GM19023 (cell line): Measurements from ENCODE around the gene KLF11.

ENCODE experiments used
- ATAC-seq: cut with Tn5 transposase; IDR thresholded peaks from one replicate; pipeline ENCODE4 v1.9.1; 2021; ENCODE audit warnings: mild to moderate bottlenecking, moderate library complexity; ENCODE audit not compliant: unreplicated experiment

KLF11 gene

DNA sequence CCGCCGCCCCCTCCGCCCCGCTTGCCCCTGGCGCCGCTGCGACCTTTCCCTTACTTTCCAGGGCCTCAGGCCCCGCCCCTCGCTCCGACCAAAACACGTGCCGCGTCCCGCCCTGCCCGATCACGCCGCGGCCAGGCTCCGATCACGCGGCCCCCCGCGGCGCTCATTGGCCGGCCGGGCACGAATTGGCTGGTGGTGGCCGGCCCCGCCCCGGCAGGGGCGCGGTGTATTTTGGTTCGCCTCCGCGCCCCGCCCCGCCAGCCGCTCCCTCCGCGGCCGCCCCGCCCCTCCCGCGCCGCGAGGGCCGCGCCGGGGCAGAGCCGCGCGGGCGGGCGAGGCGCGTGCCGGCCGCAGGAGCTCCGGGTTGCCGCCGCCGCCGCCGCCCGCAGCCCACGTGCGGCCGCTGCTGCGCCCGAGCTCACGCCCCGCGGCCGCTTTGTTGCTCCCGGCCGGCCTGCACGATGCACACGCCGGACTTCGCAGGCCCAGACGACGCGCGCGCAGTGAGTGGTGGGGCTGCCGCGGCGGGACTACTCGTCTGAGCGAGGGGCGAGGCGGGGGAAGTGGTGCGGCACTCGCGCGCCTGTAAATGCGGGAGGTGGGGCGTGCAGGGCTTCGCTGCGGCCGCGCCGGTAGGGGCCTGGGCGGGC is at the start of gene KLF11:
Gene KLF11 (plus strand): TSS at position 295 of the 650 bp plus-strand sequence. CDS start 167 bp downstream, at position 462.
- peak; percentile 71 for ATAC-seq

DNA sequence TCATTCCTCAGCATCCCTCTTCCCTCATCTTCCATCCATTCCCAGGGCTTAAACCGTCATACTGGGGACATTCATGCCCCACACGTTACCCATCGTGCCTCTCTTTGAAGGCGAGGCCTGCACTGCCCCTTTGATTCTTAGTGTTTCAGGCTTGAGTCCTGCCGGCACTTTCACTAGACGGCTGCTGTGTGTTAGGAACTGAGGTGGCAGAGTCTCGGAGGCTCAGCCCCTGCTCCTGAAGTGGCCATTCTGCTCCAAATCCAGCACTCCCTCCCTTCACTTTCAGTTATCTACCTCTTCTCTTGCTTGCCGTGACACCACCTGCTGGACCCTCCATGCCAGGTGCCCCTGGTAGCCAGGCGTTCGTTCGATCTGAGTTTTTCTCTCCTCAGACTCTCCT is 48.9 kb upstream of the KLF11 start:
- no peak for ATAC-seq

DNA sequence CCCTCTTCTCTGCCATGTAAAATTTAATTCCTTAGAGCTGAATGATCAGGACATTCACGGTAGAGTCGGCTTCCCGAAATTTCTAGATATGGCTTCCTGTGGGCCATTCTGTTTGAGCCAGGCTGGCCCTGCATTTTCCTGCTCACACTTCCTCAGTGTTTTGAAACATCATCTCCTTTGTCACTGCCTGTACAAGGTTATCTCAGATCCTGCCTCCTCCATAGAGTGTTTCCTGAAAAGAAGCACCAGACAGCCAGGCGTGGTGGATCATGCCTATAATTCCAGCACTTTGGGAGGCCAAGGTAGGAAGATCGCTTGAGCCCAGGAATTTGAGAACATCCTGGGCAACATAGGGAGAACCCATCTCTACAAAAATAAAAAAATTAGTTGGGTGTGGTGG is 48.3 kb upstream of the KLF11 start:
- ATAC-seq: no peak

DNA sequence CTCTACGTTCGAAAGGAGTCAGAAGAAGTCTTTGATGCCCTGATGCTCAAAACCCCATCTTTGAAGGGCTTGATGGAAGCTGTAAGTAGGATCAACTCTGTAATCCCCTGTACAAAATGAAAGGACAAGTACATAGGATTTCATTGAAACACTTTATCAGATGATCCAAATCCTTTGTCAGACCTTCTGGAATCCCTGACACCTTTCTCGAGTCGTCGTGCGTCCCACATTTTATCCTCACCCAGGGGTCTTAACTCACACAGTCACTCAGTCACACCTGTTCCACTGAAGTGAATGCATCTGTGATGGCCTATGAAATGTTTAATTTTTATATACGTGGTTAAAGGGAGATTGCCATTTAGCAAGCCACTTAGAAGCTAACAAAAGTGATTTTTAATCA is 47.0 kb upstream of the KLF11 start:
- no peak for ATAC-seq

DNA sequence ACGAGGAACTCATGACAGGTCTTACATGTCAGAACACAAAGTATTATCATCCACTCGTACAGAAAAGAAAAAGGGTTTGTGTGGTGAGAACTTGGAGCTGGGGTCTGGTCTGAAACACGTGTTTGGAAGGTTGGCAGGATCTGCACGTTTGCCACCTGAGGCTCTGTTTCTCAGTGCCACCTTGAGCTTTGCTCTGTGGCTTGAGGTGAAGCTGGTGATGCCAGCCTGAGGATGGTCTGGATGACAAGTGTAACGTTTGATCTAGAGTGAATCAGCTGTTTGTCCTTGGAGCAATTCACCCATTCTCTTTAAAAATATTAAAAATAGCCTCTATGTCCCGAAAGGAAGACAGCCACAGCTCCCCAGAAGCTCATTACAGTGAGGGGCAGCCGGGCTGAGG is 45.4 kb upstream of the KLF11 start:
- no peak for ATAC-seq

DNA sequence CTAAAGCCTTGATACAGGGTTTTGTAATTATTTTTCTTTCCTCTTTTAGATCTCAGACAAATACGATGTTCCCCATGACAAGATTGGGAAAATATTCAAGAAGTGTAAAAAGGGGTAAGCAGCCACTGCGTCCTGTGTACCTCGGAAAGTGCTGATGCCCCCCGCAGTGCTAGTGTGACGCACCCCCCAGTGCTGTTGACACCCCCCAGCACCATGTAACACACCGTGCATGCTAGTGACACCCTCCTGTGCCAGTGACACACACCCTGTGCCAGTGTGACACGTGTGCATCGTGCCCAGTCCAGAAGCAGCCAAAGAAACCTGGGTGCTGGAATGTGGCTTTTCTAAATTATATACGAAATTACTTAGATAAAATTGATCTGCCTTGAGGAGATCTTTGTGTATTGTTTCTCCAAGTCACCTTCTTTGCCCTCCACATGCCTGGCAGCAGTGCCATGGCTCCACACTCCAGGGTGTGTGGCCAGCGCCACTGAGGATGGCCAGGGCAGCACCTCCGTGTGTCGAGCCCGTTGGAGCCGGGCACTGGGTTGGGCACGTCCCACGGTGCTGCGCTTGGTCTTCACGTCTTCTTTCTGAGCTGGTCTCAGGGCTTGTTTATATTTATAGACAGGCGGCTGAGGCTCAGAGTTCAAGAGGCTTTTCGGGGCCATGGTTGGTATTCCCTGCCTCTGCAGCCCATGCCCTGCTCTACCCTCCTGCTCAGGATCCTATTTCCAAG is 44.3 kb upstream of the KLF11 start:
- ATAC-seq: no peak

DNA sequence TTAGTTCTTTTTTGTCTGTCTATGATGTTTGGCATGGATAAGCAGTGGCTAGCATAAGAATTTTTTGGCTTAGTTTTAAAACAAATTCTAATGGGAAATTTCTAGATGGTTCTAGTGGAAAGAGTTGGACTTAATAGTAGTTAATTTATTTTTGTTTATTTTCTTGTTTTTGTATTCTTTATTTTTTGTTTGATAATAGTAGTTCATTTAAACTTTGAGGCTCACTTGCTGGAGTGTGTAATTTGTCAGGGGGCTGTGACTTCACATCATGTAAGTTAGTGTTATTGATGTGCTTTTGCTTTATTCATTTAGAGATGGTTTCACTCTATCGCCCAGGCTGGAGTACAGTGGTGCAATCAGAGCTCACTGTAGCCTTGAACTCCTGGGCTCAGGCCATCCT is 43.7 kb upstream of the KLF11 start:
- no peak for ATAC-seq

DNA sequence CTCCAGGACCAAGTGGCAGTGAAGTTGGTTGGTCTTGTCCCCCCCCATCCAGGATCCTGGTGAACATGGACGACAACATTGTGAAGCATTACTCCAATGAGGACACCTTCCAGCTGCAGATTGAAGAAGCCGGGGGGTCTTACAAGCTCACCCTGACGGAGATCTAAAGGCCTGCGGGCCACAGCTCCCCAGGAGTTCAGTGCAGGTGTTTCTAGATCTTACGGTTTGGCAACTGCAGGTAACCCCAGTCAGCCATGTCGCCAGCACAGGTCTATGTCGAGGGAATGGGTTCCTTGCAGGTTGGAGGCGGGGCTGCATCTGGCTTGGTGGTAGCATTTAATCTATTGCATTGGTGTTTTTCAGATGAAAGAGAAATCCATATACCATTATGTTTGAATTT is 42.8 kb upstream of the KLF11 start:
- no peak for ATAC-seq

DNA sequence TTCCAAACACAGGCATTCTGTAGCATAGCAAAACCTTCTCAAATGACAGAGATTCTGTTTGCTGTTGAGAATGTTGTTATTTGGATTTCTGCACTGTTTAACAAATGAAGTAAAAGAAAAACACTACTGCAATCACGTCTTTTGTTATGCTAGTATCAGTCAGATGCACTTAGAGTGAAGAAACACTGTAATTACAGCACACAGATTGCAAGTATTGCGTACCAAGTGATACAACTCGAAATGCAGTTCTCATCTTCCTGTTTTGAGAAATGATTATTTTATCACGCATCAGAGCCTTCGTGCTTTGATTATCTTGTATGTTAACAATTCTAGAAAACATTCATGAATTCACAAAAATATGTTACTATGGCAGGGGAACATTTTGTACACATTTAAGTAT is 41.8 kb upstream of the KLF11 start:
- no peak for ATAC-seq

DNA sequence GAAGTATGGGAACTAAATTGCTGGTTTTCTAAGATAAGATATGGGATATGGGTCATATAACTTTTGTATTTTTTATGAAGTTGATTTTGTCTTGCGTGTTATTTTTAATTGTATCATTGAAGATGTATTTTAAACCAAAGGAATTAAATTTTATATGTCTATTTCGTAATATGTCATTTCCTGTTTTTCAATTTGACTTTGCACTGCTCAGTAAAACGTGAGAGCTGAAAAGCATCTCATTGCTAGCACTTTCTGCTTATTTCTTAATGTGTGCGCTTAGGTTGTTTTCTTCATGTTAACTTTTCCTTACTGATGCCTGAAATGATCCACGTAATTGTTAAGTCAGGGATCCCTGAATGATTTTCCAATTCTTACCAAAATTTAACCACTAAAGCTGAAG is 41.2 kb upstream of the KLF11 start:
- ATAC-seq: no peak

DNA sequence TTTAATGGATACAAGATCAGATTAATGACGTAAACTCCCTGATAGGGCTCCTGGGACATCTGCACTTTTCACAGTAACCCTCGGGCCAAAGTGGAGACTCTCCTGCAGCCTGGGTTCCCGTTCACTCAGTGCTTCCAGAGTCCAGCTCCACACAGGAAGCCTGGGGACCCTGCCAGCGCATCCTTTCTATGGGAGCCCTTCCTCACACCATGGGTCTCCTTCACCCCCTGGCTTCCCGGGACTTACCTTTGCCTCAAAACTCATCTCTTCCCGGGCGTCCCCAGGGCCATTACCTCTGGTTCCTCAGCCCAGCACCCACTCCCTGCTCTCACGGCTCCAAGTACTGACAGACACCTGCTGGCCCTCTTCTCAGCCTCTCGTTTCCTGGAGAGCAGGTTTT is 40.7 kb upstream of the KLF11 start:
- no peak for ATAC-seq

DNA sequence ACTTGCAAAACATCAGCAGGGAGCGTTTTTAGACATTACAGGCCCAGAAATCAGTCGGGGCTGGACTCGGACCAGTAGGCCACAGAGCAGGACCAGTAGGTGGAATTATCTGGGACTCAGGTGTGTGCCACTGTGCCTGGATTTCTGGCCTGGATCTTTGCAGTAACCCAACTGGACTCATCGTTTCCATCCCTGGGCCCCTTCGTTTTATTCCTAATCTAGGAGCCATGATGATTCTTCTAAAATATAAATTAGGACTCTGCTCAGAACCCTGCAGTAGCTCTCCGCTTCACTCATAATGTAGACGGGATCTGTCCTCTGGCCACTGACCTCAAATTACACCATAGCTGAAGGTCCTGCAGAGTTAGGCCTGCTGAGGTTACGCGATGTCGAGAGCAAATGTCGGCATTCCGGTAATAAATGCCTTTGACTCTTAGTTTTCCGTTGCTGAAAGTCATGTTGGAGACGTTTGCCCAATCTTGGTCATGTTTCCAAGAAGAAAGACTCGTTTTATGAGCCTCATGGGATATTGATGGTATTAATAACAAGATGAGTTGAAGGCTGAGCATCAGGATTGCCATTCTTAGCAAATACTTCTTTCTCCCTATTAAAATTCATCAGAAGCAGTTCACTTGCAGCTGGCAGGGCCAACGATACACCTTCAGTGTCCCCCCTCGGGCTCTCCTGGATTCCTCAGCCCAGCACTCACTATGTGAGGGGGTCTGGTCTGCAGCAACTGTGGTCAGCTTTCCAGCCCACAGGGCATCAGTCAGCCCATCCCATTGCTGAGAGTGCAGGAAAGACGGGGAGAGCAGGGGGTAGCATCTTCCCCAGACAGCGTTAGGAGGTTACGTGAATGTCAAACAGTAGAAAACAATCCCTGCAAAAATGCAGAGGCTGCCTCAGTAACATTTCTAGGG is 39.9 kb upstream of the KLF11 start:
- ATAC-seq: no peak

DNA sequence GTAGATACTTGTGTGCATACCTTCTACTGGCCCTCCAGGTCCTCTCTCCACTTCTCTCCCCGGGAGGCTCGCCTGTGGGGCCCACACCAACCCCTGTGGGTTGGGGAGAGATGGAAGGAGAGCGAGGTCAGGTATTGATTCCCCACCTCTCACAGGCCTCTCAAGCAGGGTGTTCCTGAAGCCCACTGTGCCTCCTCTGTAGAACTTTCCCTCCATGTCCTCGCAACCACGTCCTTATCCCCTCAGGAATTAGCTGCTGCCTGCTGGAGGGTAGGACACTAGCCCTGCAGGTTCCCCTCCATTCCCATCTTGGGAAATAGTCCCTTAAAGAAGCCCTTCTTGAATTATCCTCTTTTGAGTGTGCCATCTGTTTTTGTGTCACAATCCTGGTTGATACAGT is 38.9 kb upstream of the KLF11 start:
- no peak for ATAC-seq

DNA sequence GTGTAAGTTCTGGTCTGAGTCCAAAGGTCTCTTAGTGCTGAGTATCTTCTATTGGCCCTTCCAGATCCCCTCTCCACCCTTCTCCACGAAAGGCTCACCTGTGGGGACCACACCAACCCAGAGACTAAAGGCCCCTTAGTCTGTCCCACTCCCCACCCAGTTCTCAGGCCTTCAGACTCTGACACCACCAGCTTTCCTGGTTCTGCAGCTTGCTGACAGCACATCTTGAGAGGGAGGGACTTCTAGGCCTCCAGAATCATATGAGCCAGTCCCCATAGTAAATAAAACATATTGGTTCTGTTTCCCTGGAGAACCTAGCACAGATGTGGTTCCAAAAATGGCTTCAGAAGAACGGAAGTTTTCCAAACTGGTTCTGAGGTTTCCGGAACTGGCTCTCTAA is 38.5 kb upstream of the KLF11 start:
- ATAC-seq: no peak

DNA sequence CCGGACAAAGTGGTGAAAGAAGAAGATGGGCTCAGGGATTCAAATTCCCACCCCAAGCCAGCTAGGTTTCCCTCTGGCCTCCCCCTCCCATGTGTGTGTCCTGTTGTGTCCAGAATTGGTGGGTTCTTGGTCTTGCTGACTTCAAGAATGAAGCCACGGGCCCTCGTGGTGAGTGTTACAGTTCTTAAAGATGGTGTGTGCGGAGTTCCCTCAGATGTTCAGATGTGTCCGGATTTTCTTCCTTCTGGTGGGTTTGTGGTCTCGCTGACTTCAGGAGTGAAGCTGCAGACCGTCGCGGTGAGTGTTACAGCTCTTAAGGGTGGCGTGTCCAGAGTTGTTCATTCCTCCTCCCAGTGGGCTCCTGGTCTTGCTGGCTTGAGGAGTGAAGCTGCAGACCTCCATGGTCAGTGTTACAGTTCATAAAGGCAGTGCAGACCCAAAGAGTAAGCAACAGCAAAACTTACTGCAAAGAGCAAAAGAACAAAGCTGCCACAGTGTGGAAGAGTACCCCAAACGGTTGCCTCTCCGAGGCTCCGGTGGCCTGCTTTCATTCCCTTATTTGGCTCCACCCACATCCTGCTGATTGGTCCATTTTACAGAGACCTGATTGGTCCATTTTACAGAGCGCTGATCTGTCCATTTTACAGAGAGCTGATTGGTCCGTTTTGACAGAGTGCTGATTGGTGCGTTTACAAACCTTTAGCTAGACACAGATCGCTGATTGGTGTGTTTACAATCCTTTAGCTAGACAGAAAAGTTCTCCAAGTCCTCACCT is 37.7 kb upstream of the KLF11 start:
- ATAC-seq: no peak

DNA sequence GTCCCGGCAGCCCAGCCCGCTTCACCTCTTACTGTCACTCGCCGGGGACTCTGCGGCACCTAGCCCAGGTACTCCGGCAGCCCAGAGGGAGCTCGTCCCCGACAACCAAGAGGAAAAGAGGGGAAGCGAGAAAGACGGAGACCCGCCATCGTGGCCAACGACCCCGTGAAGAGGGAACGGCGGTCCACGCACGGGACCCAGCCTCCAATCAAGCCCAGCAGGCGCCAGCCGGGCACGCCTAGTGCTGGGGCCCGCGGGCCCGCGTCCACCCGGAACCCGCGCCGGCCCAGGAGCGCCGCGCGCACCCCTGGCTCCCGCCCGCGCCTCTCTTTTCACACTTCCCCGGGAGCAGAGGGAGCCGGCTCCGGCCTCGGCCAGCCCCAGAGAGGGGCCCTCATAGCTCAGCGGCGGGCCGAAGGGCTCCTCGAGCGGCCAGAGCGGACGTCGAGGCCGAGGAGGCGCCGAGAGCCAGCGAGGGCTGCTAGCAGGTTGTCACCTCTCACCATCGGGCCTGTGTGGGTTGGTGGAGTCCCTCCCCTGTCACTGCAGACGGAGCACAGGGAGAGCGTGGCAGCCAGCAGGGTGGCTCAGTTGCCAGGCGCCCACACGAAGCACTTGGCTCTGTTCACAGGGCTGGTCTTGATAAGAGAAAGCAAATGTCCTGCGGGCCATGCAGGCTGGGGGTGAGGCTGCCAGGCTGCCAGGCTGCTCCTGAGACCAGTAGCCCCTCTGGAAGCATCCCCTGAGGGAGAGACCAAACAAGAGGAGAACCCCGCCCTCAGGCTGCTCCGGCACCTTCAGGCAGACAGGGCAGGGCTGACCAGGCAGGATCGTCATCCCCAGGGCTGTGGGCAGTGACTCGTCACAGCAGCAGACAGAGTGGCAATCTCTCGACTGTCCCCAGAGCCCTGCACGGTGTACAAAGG is 36.9 kb upstream of the KLF11 start:
- no peak for ATAC-seq

DNA sequence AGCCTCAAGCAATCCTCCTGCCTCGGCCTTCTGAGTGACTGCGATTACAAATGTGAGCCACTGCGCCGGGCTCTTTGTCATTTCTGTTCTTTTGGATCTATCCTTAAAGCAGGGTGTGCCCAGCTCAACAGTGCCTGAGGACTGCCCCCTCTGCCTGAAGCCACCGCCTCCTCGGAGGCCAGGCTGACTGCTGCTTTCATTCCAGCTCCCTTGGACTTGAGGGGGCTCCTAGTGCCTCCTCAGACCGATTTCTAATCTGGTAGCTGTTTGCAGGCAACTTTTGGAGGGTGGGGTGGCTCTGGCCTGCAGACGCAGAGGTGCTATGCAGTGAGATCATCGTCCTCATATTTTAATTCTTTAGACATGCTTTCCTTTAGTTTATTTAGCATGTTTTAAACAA is 35.9 kb upstream of the KLF11 start:
- ATAC-seq: no peak

DNA sequence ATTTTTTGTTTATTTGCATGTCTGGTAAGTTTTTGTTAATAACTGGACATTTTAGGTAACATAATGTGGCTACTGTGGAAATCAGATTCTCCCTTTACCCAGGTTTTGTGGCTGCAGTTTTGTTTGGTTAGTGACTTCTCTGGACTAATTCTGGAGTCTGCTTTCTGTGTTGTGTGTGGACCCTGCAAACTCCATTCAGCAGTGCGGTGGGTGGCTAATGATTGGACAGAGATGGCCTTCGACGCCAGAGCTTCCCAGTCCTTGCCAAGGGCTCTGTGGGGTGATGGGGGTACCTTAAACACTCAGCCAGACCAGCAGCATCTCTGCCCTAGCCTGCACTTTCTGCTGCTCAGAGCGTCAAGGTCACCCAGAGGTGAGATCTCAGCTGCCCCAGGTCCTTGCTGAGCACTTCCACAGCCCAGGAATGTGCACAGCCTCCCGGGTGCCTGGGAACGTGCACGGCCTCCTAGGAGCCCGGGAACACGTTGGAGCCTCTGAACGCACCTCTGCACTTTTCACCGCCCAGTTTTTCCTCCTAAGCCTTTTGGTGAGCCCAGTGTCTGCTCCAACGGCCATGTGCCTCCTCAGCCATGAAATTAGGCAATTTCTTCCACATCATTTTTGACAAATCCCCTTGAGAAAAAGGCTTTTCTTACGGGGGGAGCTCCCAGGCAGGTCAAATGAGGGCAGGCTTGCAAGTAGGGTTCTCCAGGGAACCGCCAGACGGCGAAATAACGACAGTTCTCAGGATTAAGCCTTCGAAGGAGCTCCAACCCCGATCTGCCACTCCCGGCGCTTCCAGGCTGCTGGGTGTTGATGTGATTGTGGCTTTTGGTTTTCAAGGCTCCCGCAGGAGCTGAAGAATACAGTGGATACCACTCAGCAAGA is 35.2 kb upstream of the KLF11 start:
- no peak for ATAC-seq

DNA sequence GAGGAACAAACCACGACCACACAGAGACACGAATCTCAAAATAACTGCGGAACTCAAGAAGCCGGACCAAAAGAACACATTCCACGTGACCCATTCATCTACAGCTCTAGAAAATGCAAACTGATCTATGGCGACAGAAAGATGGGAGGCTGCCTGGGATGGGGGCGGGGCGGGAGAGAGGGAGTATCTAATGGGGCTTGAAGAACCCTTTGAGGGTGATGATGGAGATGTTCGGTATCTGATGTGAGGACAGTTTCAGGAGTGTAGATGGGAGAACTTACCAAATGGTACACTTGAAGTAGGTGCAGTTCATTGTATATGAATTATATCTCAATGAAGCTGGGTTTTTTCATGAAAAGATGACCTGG is 34.6 kb upstream of the KLF11 start:
- ATAC-seq: no peak
